ENCODE data around the gene PKNOX1.

- TF ChIP-seq EZH2 (IDR thresholded peaks at IDR 0.05; ENCODE audit: borderline replicate concordance, low read depth, low read length) (no peak), MEF2A (IDR thresholded peaks at IDR 0.05; ENCODE audit: control insufficient read depth, low read depth, low read length) (no peak), BDP1 (IDR thresholded peaks at IDR 0.05; ENCODE audit: insufficient read depth, insufficient read length) (no peak), MXI1 (IDR thresholded peaks at IDR 0.05; ENCODE audit: low read depth, low read length) (no peak), ZNF830 (CRISPR knock-in tag; IDR thresholded peaks at IDR 0.05) (no peak), EP300 (IDR thresholded peaks at IDR 0.05; ENCODE audit: low read length) (no peak), MIER1 (IDR thresholded peaks at IDR 0.05; ENCODE audit: low read depth) (no peak)
These were observed 49.0 kb upstream of the PKNOX1 start, which contains the start of gene ERVH48-1 for GRCh38 chr21:42925114-42925926.

All from K562 (cell line).